GM23338 (cell line): ENCODE data around the gene GARS1. TPM values are rescaled to one million over a fixed set of nuclear protein-coding genes. Genes with fewer than 3 reads are reported as not detected.

Source experiments
- CREB1 ChIP-seq: fragments of 250-450 bp; sonication (Bioruptor Pico); IDR thresholded peaks from 2 replicates; pipeline ENCODE4 v1.5.0; 2020; ENCODE audit warnings: low read depth, mild to moderate bottlenecking, moderate library complexity
- POLR2AphosphoS5 ChIP-seq: IDR thresholded peaks from 2 replicates; pipeline ENCODE4 v1.6.1; 2016; ENCODE audit warnings: antibody characterized with exemption, low read depth
- STAT1 ChIP-seq: IDR thresholded peaks from one replicate; pipeline ENCODE4 v1.6.1; 2016; ENCODE audit warnings: antibody characterized with exemption; ENCODE audit not compliant: unreplicated experiment
- polyA plus RNA-seq: library from polyadenylated mRNA; unstranded; fragments of >200 nt; fragmentation: Nextera tagmentation; extraction: Ambion mirVana; gene quantifications from 2 replicates; pipeline ENCODE4 v1.2.1, GENCODE V29; 2016
- total RNA-seq: library from RNA; depleted of rRNA; stranded (reverse); fragments of >200 nt; shearing (Covaris generic); gene quantifications from 2 replicates; pipeline ENCODE4 v1.2.3, GENCODE V29; 2014
- TF ChIP-seq, protein P1 (sequence below): fragments of 250-450 bp; sonication (Bioruptor Pico); IDR thresholded peaks from 2 replicates; pipeline ENCODE4 v1.5.0; 2020; ENCODE audit warnings: mild to moderate bottlenecking, moderate library complexity
- TF ChIP-seq, protein P2 (sequence below): IDR thresholded peaks from 2 replicates; pipeline ENCODE4 v1.6.1; 2016; ENCODE audit warnings: antibody characterized with exemption
- TF ChIP-seq, protein P3 (sequence below): IDR thresholded peaks from one replicate; pipeline ENCODE4 v1.6.1; 2018; ENCODE audit warnings: antibody characterized with exemption; ENCODE audit not compliant: unreplicated experiment

The GARS1 gene
- total and polyA plus RNA-seq, 2 experiments from 2014 or later: 207 to 241 TPM

DNA sequence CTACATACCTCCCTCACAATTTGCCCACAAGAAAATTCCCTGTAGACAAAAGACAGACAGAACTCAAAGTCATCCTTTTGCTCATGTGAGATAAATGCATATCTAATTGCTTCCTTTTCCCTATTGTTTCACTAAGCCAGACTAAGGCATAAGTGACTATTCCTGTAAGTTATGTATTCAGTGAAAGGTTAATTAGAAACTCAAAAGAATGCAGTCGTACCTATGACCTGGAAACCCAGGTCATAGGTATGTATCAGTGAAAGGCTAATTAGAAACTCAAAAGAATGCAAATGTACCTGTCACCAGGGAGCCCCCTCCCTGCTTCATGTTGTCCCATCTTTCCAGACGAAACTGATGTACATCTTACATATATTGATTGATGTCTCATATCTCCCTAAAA lies 10.3 kb upstream of the GARS1 start (continued):
- TF ChIP-seq, protein P1, sequence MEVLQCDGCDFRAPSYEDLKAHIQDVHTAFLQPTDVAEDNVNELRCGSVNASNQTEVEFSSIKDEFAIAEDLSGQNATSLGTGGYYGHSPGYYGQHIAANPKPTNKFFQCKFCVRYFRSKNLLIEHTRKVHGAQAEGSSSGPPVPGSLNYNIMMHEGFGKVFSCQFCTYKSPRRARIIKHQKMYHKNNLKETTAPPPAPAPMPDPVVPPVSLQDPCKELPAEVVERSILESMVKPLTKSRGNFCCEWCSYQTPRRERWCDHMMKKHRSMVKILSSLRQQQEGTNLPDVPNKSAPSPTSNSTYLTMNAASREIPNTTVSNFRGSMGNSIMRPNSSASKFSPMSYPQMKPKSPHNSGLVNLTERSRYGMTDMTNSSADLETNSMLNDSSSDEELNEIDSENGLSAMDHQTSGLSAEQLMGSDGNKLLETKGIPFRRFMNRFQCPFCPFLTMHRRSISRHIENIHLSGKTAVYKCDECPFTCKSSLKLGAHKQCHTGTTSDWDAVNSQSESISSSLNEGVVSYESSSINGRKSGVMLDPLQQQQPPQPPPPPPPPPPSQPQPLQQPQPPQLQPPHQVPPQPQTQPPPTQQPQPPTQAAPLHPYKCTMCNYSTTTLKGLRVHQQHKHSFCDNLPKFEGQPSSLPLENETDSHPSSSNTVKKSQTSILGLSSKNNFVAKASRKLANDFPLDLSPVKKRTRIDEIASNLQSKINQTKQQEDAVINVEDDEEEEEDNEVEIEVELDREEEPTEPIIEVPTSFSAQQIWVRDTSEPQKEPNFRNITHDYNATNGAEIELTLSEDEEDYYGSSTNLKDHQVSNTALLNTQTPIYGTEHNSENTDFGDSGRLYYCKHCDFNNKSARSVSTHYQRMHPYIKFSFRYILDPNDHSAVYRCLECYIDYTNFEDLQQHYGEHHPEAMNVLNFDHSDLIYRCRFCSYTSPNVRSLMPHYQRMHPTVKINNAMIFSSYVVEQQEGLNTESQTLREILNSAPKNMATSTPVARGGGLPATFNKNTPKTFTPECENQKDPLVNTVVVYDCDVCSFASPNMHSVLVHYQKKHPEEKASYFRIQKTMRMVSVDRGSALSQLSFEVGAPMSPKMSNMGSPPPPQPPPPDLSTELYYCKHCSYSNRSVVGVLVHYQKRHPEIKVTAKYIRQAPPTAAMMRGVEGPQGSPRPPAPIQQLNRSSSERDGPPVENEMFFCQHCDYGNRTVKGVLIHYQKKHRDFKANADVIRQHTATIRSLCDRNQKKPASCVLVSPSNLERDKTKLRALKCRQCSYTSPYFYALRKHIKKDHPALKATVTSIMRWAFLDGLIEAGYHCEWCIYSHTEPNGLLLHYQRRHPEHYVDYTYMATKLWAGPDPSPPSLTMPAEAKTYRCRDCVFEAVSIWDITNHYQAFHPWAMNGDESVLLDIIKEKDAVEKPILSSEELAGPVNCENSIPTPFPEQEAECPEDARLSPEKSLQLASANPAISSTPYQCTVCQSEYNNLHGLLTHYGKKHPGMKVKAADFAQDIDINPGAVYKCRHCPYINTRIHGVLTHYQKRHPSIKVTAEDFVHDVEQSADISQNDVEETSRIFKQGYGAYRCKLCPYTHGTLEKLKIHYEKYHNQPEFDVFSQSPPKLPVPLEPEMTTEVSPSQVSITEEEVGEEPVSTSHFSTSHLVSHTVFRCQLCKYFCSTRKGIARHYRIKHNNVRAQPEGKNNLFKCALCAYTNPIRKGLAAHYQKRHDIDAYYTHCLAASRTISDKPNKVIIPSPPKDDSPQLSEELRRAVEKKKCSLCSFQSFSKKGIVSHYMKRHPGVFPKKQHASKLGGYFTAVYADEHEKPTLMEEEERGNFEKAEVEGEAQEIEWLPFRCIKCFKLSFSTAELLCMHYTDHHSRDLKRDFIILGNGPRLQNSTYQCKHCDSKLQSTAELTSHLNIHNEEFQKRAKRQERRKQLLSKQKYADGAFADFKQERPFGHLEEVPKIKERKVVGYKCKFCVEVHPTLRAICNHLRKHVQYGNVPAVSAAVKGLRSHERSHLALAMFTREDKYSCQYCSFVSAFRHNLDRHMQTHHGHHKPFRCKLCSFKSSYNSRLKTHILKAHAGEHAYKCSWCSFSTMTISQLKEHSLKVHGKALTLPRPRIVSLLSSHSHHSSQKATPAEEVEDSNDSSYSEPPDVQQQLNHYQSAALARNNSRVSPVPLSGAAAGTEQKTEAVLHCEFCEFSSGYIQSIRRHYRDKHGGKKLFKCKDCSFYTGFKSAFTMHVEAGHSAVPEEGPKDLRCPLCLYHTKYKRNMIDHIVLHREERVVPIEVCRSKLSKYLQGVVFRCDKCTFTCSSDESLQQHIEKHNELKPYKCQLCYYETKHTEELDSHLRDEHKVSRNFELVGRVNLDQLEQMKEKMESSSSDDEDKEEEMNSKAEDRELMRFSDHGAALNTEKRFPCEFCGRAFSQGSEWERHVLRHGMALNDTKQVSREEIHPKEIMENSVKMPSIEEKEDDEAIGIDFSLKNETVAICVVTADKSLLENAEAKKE (CRISPR knock-in tag): no peak
- TF ChIP-seq STAT1: no peak
- TF ChIP-seq CREB1 (CRISPR knock-in tag): no peak
- no peak for TF ChIP-seq POLR2AphosphoS5
- TF ChIP-seq, protein P2, sequence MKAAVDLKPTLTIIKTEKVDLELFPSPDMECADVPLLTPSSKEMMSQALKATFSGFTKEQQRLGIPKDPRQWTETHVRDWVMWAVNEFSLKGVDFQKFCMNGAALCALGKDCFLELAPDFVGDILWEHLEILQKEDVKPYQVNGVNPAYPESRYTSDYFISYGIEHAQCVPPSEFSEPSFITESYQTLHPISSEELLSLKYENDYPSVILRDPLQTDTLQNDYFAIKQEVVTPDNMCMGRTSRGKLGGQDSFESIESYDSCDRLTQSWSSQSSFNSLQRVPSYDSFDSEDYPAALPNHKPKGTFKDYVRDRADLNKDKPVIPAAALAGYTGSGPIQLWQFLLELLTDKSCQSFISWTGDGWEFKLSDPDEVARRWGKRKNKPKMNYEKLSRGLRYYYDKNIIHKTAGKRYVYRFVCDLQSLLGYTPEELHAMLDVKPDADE: no peak
- TF ChIP-seq, protein P3, sequence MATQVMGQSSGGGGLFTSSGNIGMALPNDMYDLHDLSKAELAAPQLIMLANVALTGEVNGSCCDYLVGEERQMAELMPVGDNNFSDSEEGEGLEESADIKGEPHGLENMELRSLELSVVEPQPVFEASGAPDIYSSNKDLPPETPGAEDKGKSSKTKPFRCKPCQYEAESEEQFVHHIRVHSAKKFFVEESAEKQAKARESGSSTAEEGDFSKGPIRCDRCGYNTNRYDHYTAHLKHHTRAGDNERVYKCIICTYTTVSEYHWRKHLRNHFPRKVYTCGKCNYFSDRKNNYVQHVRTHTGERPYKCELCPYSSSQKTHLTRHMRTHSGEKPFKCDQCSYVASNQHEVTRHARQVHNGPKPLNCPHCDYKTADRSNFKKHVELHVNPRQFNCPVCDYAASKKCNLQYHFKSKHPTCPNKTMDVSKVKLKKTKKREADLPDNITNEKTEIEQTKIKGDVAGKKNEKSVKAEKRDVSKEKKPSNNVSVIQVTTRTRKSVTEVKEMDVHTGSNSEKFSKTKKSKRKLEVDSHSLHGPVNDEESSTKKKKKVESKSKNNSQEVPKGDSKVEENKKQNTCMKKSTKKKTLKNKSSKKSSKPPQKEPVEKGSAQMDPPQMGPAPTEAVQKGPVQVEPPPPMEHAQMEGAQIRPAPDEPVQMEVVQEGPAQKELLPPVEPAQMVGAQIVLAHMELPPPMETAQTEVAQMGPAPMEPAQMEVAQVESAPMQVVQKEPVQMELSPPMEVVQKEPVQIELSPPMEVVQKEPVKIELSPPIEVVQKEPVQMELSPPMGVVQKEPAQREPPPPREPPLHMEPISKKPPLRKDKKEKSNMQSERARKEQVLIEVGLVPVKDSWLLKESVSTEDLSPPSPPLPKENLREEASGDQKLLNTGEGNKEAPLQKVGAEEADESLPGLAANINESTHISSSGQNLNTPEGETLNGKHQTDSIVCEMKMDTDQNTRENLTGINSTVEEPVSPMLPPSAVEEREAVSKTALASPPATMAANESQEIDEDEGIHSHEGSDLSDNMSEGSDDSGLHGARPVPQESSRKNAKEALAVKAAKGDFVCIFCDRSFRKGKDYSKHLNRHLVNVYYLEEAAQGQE: no peak
